Measurements from ENCODE around the gene NUP155.

GRCh38 chr5:37254581-37254980 lies 116.3 kb downstream of the NUP155 start:
- no peak for TF ChIP-seq NPAS2 (CRISPR knock-in tag; IDR thresholded peaks at IDR 0.05; ENCODE audit: borderline replicate concordance)
- TF ChIP-seq JUN (IDR thresholded peaks at IDR 0.05): no peak
- no peak for TF ChIP-seq SMC3 (IDR thresholded peaks at IDR 0.05)
- no peak for TF ChIP-seq CTCF (IDR thresholded peaks at IDR 0.05)
- TF ChIP-seq POLR2A (IDR thresholded peaks at IDR 0.05; ENCODE audit: low read length): no peak
- TF ChIP-seq CEBPB (IDR thresholded peaks at IDR 0.05): no peak
- no peak for TF ChIP-seq ZSCAN20 (CRISPR knock-in tag; IDR thresholded peaks at IDR 0.05)
- TF ChIP-seq MAX (IDR thresholded peaks at IDR 0.05): no peak
- TF ChIP-seq BHLHE40 (IDR thresholded peaks at IDR 0.05; ENCODE audit: low read depth, low read length): no peak
- TF ChIP-seq HEYL (CRISPR knock-in tag; IDR thresholded peaks at IDR 0.05): no peak
- TF ChIP-seq MYC (IDR thresholded peaks at IDR 0.05; ENCODE audit: borderline replicate concordance, low read length): no peak
- no peak for TF ChIP-seq USF2 (IDR thresholded peaks at IDR 0.05)

Data from A549 (cell line).